Hepatocyte (in vitro differentiated cells): ENCODE data around the gene NRIP1. TPM values are rescaled to one million over a fixed set of nuclear protein-coding genes. Genes with fewer than 3 reads are reported as not detected.

Experiments
- DNase-seq: peaks from one replicate; pipeline ENCODE4 v3.0.0-alpha.2; 2016; ENCODE audit warnings: low spot score
- H2AFZ ChIP-seq: fragments of 200-600 bp; sonication (generic); 2 replicates; pipeline ENCODE4 v1.6.0; 2016; ENCODE audit warnings: antibody characterized with exemption, mild to moderate bottlenecking
- H3K27ac ChIP-seq: fragments of 200-600 bp; sonication (generic); 2 replicates; pipeline ENCODE4 v1.5.1; 2016; ENCODE audit warnings: mild to moderate bottlenecking
- H3K27me3 ChIP-seq: fragments of 200-600 bp; sonication (generic); 2 replicates; pipeline ENCODE4 v1.6.1; 2016
- H3K36me3 ChIP-seq: fragments of 200-600 bp; sonication (generic); replicated peaks from 2 replicates; pipeline ENCODE4 v1.5.1; 2016; ENCODE audit warnings: low read depth; ENCODE audit not compliant: insufficient read depth
- H3K4me1 ChIP-seq: fragments of 200-600 bp; sonication (generic); 2 replicates; pipeline ENCODE4 v1.5.1; 2016; ENCODE audit warnings: mild to moderate bottlenecking, moderate library complexity; ENCODE audit not compliant: insufficient read depth
- H3K4me2 ChIP-seq: fragments of 200-600 bp; sonication (generic); 2 replicates; pipeline ENCODE4 v1.6.0; 2016
- H3K4me3 ChIP-seq: fragments of 200-600 bp; sonication (generic); 2 replicates; pipeline ENCODE4 v1.5.1; 2016; ENCODE audit warnings: mild to moderate bottlenecking
- H3K79me2 ChIP-seq: fragments of 200-600 bp; sonication (generic); 2 replicates; pipeline ENCODE4 v1.6.0; 2017; ENCODE audit warnings: mild to moderate bottlenecking
- H3K9me2 ChIP-seq: fragments of 200-600 bp; sonication (generic); replicated peaks from 2 replicates; pipeline ENCODE4 v1.6.0; 2017; ENCODE audit warnings: mild to moderate bottlenecking; ENCODE audit not compliant: insufficient read depth
- H3K9me3 ChIP-seq: fragments of 200-600 bp; sonication (generic); 2 replicates; pipeline ENCODE4 v1.5.1; 2016; ENCODE audit warnings: low read depth, mild to moderate bottlenecking
- H4K20me1 ChIP-seq: fragments of 200-600 bp; sonication (generic); 2 replicates; pipeline ENCODE4 v1.6.0; 2016; ENCODE audit warnings: mild to moderate bottlenecking; ENCODE audit not compliant: insufficient read depth, poor library complexity, severe bottlenecking
- CTCF ChIP-seq: fragments of 200-600 bp; sonication (generic); IDR thresholded peaks from 2 replicates; pipeline ENCODE4 v1.5.1; 2016; ENCODE audit warnings: antibody characterized with exemption, mild to moderate bottlenecking; ENCODE audit not compliant: poor library complexity
- EZH2 ChIP-seq: fragments of 200-600 bp; sonication (generic); IDR thresholded peaks from 2 replicates; pipeline ENCODE4 v1.6.1; 2016; ENCODE audit warnings: antibody characterized with exemption, mild to moderate bottlenecking, borderline replicate concordance
- EZH2phosphoT487 ChIP-seq: fragments of 200-600 bp; sonication (generic); IDR thresholded peaks from one replicate; pipeline ENCODE4 v1.6.1; 2018; ENCODE audit warnings: antibody characterized with exemption, mild to moderate bottlenecking, low read depth, moderate library complexity; ENCODE audit not compliant: unreplicated experiment, severe bottlenecking
- WGBS: methylation state at CpG from one replicate; pipeline ENCODE4 v1.1.6; 2016; ENCODE audit warnings: low lambda C conversion rate; ENCODE audit errors: missing lambda C conversion rate; 5-methylcytosine and 5-hydroxymethylcytosine counted together
- polyA plus RNA-seq: library from polyadenylated mRNA; unstranded; fragments of >200 nt; fragmentation: Nextera tagmentation; extraction: Ambion mirVana; gene quantifications from 2 replicates; pipeline ENCODE4 v1.2.1, GENCODE V29; 2016
- total RNA-seq: library from RNA; depleted of rRNA; stranded (reverse); fragments of >200 nt; gene quantifications from 2 replicates; pipeline ENCODE4 v1.2.3, GENCODE V29; 2014

NRIP1 gene
- total and polyA plus RNA-seq, 2 experiments from 2014 or later, result 11.5 to 62.4 TPM

DNA sequence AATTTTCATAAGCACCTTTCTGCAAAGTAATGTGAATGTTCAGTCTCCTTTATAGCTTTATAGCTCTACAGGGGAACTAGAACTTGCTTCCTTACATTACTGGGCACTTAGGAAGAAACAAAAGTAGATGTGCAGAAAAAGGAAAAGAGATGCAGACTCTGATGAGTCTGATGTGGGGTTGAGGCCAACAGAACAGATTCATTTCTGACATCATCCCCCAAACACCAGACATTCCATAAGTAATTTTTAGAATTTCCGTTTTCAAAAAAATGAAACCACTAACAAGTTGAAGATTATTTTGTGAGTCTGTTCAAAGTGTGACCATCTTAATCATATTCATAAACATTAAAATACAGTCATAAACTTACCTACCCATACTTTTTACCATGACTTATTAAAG is 96.0 kb downstream of the NRIP1 start:
- no peak for DNase-seq
- no peaks in the 10 kb centered on the region for H3K36me3 ChIP-seq
- H3K9me2 ChIP-seq, result no peaks in the 10 kb centered on the region
- no peaks in the 10 kb centered on the region for H3K4me1 ChIP-seq
- no peaks in the 10 kb centered on the region for H3K27me3 ChIP-seq
- H3K79me2 ChIP-seq, result peaks cover 72% of the 10 kb centered on the region
- no peak overlapping the region for H2AFZ ChIP-seq
- no peak overlapping the region for H3K4me2 ChIP-seq
- H4K20me1 ChIP-seq, result no peaks in the 10 kb centered on the region
- H3K4me3 ChIP-seq, result no peak overlapping the region
- TF ChIP-seq EZH2phosphoT487, result no peak
- no peak for TF ChIP-seq EZH2
- TF ChIP-seq CTCF, result no peak
- H3K9me3 ChIP-seq, result no peaks in the 10 kb centered on the region
- H3K27ac ChIP-seq, result no peak overlapping the region
- 94% methylated on average over 1 of the region's 1 CpG for WGBS

DNA sequence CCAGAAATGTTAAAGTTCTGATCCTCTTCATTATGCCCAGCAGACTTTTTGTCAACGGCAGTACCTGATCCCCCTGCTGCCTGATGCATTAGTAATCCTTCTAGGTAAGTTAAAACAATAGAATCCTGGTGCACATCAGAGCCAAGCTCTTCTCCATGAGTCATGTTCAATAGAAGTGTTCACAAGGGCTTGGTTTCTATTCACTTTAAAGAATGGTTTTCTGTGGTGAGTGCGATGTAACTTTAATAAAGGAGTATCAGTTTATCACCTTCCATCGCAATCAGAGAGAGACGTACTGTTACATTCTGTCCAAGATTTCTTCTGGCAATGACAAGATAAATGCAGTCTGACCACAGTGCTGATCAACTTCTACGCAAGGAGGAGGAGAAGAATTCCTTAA is 96.8 kb downstream of the NRIP1 start:
- no peak overlapping the region for H2AFZ ChIP-seq
- no peaks in the 10 kb centered on the region for H3K36me3 ChIP-seq
- TF ChIP-seq EZH2 (no peak), CTCF (no peak), EZH2phosphoT487 (no peak)
- H3K79me2 ChIP-seq, result peaks cover 67% of the 10 kb centered on the region
- H3K4me3 ChIP-seq, result no peak overlapping the region
- H3K27ac ChIP-seq, result no peak overlapping the region
- no peaks in the 10 kb centered on the region for H4K20me1 ChIP-seq
- 80% methylated on average over 5 of the region's 5 CpGs for WGBS
- no peak overlapping the region for H3K4me2 ChIP-seq
- no peak for DNase-seq
- no peaks in the 10 kb centered on the region for H3K9me2 ChIP-seq
- no peaks in the 10 kb centered on the region for H3K4me1 ChIP-seq
- H3K27me3 ChIP-seq, result no peaks in the 10 kb centered on the region
- H3K9me3 ChIP-seq, result no peaks in the 10 kb centered on the region

DNA sequence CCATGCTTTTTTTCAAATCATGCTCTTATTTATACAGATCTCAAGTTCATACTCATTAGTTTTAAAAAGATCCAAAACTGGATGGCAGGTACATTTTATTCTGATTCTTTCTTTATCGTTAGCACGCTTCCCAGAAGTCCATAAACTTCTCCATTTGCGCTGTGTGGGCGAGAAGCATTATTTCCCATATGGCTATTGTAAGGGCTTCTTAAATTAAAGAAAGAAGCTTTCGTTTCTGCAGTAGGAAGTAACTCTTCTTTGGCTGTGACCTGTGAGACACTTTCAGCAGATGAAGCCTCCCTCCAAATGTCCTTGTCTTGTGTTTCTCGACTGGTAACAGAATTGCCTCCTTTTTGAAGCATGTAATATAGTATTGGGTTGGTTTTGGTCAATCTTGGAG is 100.2 kb downstream of the NRIP1 start:
- H3K4me1 ChIP-seq, result no peaks in the 10 kb centered on the region
- no peak overlapping the region for H3K27ac ChIP-seq
- no peak for TF ChIP-seq EZH2
- no peak for TF ChIP-seq EZH2phosphoT487
- no peak for TF ChIP-seq CTCF
- no peak overlapping the region for H3K4me2 ChIP-seq
- peaks cover 38% of the 10 kb centered on the region for H3K79me2 ChIP-seq
- H2AFZ ChIP-seq, result no peak overlapping the region
- H3K9me3 ChIP-seq, result no peaks in the 10 kb centered on the region
- H3K36me3 ChIP-seq, result no peaks in the 10 kb centered on the region
- H3K4me3 ChIP-seq, result no peak overlapping the region
- 97% methylated on average over 6 of the region's 6 CpGs for WGBS
- no peaks in the 10 kb centered on the region for H3K27me3 ChIP-seq
- no peaks in the 10 kb centered on the region for H3K9me2 ChIP-seq
- no peaks in the 10 kb centered on the region for H4K20me1 ChIP-seq
- no peak for DNase-seq

- TF ChIP-seq CTCF (no peak), EZH2phosphoT487 (no peak), EZH2 (no peak)
- peaks cover 25% of the 10 kb centered on the region for H3K79me2 ChIP-seq
- DNase-seq, result no peak
- no peaks in the 10 kb centered on the region for H4K20me1 ChIP-seq
- H3K9me3 ChIP-seq, result no peaks in the 10 kb centered on the region
- no peaks in the 10 kb centered on the region for H3K27me3 ChIP-seq
- H3K4me2 ChIP-seq, result no peak overlapping the region
- H3K4me3 ChIP-seq, result no peak overlapping the region
- no peaks in the 10 kb centered on the region for H3K9me2 ChIP-seq
- H3K36me3 ChIP-seq, result no peaks in the 10 kb centered on the region
- H3K4me1 ChIP-seq, result no peaks in the 10 kb centered on the region
- no peak overlapping the region for H2AFZ ChIP-seq
- H3K27ac ChIP-seq, result no peak overlapping the region
- 75% methylated on average over 3 of the region's 3 CpGs for WGBS
Measured at GRCh38 chr21:14962217-14962616, 102.6 kb downstream of the NRIP1 start.
